ENCODE measurements around the gene PNMA5.
"Not testable (repeated sequence)": the region's sequence is repeated elsewhere in the genome, so short reads cannot be mapped to it uniquely, and the experiment has no call there.

Gene PNMA5

GRCh38 chrX:152993933-152994332 lies at the start of gene PNMA5:
Gene PNMA5, minus strand, starts transcription at chrX:152994116. Its CDS starts 2,518 bp downstream, at chrX:152991598.
- DNase-seq (ENCODE audit: low read depth, low spot score), result no peak

GRCh38 chrX:153032397-153033118 lies 38.6 kb upstream of the PNMA5 start:
- no peak for DNase-seq (ENCODE audit: low read depth, low spot score)

GRCh38 chrX:153030801-153031200 lies 36.9 kb upstream of the PNMA5 start:
- DNase-seq (ENCODE audit: low read depth, low spot score), result no peak

GRCh38 chrX:153029875-153030274 lies 36.0 kb upstream of the PNMA5 start:
- DNase-seq (ENCODE audit: low read depth, low spot score), result no peak

- no peak for DNase-seq (ENCODE audit: low read depth, low spot score)
Measured at GRCh38 chrX:153029162-153029561, 35.2 kb upstream of the PNMA5 start.

- not testable (repeated sequence) for DNase-seq (ENCODE audit: low read depth, low spot score)
Measured at GRCh38 chrX:153028487-153028886, 34.6 kb upstream of the PNMA5 start.

- DNase-seq (ENCODE audit: low read depth, low spot score), result not testable (repeated sequence)
Measured at GRCh38 chrX:153026501-153026900, 32.6 kb upstream of the PNMA5 start.

GRCh38 chrX:153019166-153019565 lies 25.2 kb upstream of the PNMA5 start:
- DNase-seq (ENCODE audit: low read depth, low spot score), result no peak

- not testable (repeated sequence) for DNase-seq (ENCODE audit: low read depth, low spot score)
Measured at GRCh38 chrX:153017174-153017573, 23.3 kb upstream of the PNMA5 start.

- DNase-seq (ENCODE audit: low read depth, low spot score), result no peak
Measured at GRCh38 chrX:153004780-153005179, 10.9 kb upstream of the PNMA5 start.

GRCh38 chrX:153003981-153004380 lies 10.1 kb upstream of the PNMA5 start:
- no peak for DNase-seq (ENCODE audit: low read depth, low spot score)

GRCh38 chrX:153002182-153002581 lies 8.3 kb upstream of the PNMA5 start:
- not testable (repeated sequence) for DNase-seq (ENCODE audit: low read depth, low spot score)

GRCh38 chrX:152997337-152997736 lies 3.4 kb upstream of the PNMA5 start:
- no peak for DNase-seq (ENCODE audit: low read depth, low spot score)

- DNase-seq (ENCODE audit: low read depth, low spot score), result no peak
Measured at GRCh38 chrX:152992115-152992514, 1.8 kb downstream of the PNMA5 start.

- no peak for DNase-seq (ENCODE audit: low read depth, low spot score)
Measured at GRCh38 chrX:152991123-152991522, 2.8 kb downstream of the PNMA5 start.

GRCh38 chrX:152989292-152989658 lies 4.6 kb downstream of the PNMA5 start:
- no peak for DNase-seq (ENCODE audit: low read depth, low spot score)

- no peak for DNase-seq (ENCODE audit: low read depth, low spot score)
Measured at GRCh38 chrX:152988536-152989291, 5.2 kb downstream of the PNMA5 start.

GRCh38 chrX:152987801-152988200 lies 6.1 kb downstream of the PNMA5 start:
- DNase-seq (ENCODE audit: low read depth, low spot score), result no peak

- DNase-seq (ENCODE audit: low read depth, low spot score), result not testable (repeated sequence)
Measured at GRCh38 chrX:152987156-152987555, 6.8 kb downstream of the PNMA5 start.

- DNase-seq (ENCODE audit: low read depth, low spot score), result not testable (repeated sequence)
Measured at GRCh38 chrX:152985383-152985782, 8.5 kb downstream of the PNMA5 start.

GRCh38 chrX:152968193-152968592 lies 25.7 kb downstream of the PNMA5 start:
- no peak for DNase-seq (ENCODE audit: low read depth, low spot score)

GRCh38 chrX:152960115-152960514 lies 33.8 kb downstream of the PNMA5 start:
- no peak for DNase-seq (ENCODE audit: low read depth, low spot score)

- no peak for DNase-seq (ENCODE audit: low read depth, low spot score)
Measured at GRCh38 chrX:152959626-152960025, 34.3 kb downstream of the PNMA5 start.

All from iPS DF 19.7 (cell line).